ENCODE data around the gene NINJ2.

Gene NINJ2

GRCh38 chr12:574475-575128, 88.6 kb downstream of the NINJ2 start:
- no peak for TF ChIP-seq Cebpa-rat (IDR thresholded peaks at IDR 0.05)
- Histone ChIP-seq H3K9ac (no peak overlapping the region), H3K4me1 (peaks cover 44% of the 10 kb centered on the region), H3K36me3 (no peaks in the 10 kb centered on the region), H3K9me3 (no peaks in the 10 kb centered on the region), H4K20me1 (no peaks in the 10 kb centered on the region), H3K4me3 (no peak overlapping the region), H3K4me2 (peak overlapping the region; percentile 5; the same call in 1 of the 2 replicates), H3K27ac (0 out of 2 replicates have a peak overlapping the region, but pooled peaks have one; percentile 72), H3K27me3 (no peaks in the 10 kb centered on the region)

GRCh38 chr12:573232-573631, 90.0 kb downstream of the NINJ2 start:
- TF ChIP-seq Cebpa-rat (IDR thresholded peaks at IDR 0.05), result no peak
- peaks cover 49% of the 10 kb centered on the region for H3K4me1 ChIP-seq
- no peak overlapping the region for H3K9ac ChIP-seq
- no peak overlapping the region for H3K4me3 ChIP-seq
- no peaks in the 10 kb centered on the region for H4K20me1 ChIP-seq
- no peak overlapping the region for H3K4me2 ChIP-seq
- no peaks in the 10 kb centered on the region for H3K9me3 ChIP-seq
- no peaks in the 10 kb centered on the region for H3K27me3 ChIP-seq
- H3K36me3 ChIP-seq, result no peaks in the 10 kb centered on the region
- H3K27ac ChIP-seq, result no peak overlapping the region

- H3K9me3 ChIP-seq, result no peaks in the 10 kb centered on the region
- no peak overlapping the region for H3K27ac ChIP-seq
- no peak overlapping the region for H3K4me3 ChIP-seq
- no peaks in the 10 kb centered on the region for H3K27me3 ChIP-seq
- no peaks in the 10 kb centered on the region for H3K36me3 ChIP-seq
- H3K9ac ChIP-seq, result no peak overlapping the region
- H3K4me2 ChIP-seq, result no peak overlapping the region
- no peaks in the 10 kb centered on the region for H4K20me1 ChIP-seq
- H3K4me1 ChIP-seq, result peaks cover 49% of the 10 kb centered on the region
- no peak for TF ChIP-seq Cebpa-rat (IDR thresholded peaks at IDR 0.05)
These were observed 90.7 kb downstream of the NINJ2 start for GRCh38 chr12:572532-572899.

- no peaks in the 10 kb centered on the region for H4K20me1 ChIP-seq
- H3K4me3 ChIP-seq, result no peak overlapping the region
- H3K36me3 ChIP-seq, result no peaks in the 10 kb centered on the region
- H3K9me3 ChIP-seq, result no peaks in the 10 kb centered on the region
- H3K27ac ChIP-seq, result no peak overlapping the region
- no peaks in the 10 kb centered on the region for H3K27me3 ChIP-seq
- peaks cover 49% of the 10 kb centered on the region for H3K4me1 ChIP-seq
- TF ChIP-seq Cebpa-rat (IDR thresholded peaks at IDR 0.05), result no peak
- H3K4me2 ChIP-seq, result peak overlapping the region; percentile 54
- H3K9ac ChIP-seq, result peak overlapping the region; percentile 51; the same call in 1 of the 2 replicates
These were observed 91.3 kb downstream of the NINJ2 start for GRCh38 chr12:571795-572531.

GRCh38 chr12:570921-571794, 92.1 kb downstream of the NINJ2 start:
- TF ChIP-seq Cebpa-rat (IDR thresholded peaks at IDR 0.05), result no peak
- no peak overlapping the region for H3K27ac ChIP-seq
- peak overlapping the region; percentile 54 for H3K4me2 ChIP-seq
- peaks cover 43% of the 10 kb centered on the region for H3K4me1 ChIP-seq
- H3K9ac ChIP-seq, result peak overlapping the region; percentile 51; the same call in 1 of the 2 replicates
- H4K20me1 ChIP-seq, result no peaks in the 10 kb centered on the region
- H3K27me3 ChIP-seq, result no peaks in the 10 kb centered on the region
- H3K9me3 ChIP-seq, result no peaks in the 10 kb centered on the region
- no peak overlapping the region for H3K4me3 ChIP-seq
- H3K36me3 ChIP-seq, result no peaks in the 10 kb centered on the region

GRCh38 chr12:570435-570920, 92.8 kb downstream of the NINJ2 start:
- no peak overlapping the region for H3K27ac ChIP-seq
- no peaks in the 10 kb centered on the region for H3K9me3 ChIP-seq
- peak overlapping the region; percentile 94 for H3K4me2 ChIP-seq
- peak overlapping the region; percentile 66; the same call in 1 of the 2 replicates for H3K4me3 ChIP-seq
- no peaks in the 10 kb centered on the region for H4K20me1 ChIP-seq
- TF ChIP-seq Cebpa-rat (IDR thresholded peaks at IDR 0.05), result no peak
- H3K27me3 ChIP-seq, result no peaks in the 10 kb centered on the region
- no peaks in the 10 kb centered on the region for H3K36me3 ChIP-seq
- H3K4me1 ChIP-seq, result peaks cover 43% of the 10 kb centered on the region
- no peak overlapping the region for H3K9ac ChIP-seq

- Histone ChIP-seq H3K27me3 (no peaks in the 10 kb centered on the region), H3K4me3 (peak overlapping the region; percentile 66), H4K20me1 (no peaks in the 10 kb centered on the region), H3K4me1 (peaks cover 43% of the 10 kb centered on the region), H3K27ac (no peak overlapping the region), H3K9me3 (no peaks in the 10 kb centered on the region), H3K9ac (peak overlapping the region; percentile 73; the same call in 1 of the 2 replicates), H3K4me2 (peak overlapping the region; percentile 94), H3K36me3 (no peaks in the 10 kb centered on the region)
- no peak for TF ChIP-seq Cebpa-rat (IDR thresholded peaks at IDR 0.05)
These were observed 93.3 kb downstream of the NINJ2 start for GRCh38 chr12:569803-570434.

- no peak for TF ChIP-seq Cebpa-rat (IDR thresholded peaks at IDR 0.05)
- Histone ChIP-seq H4K20me1 (peaks cover under 1% of the 10 kb centered on the region; the same call in 1 of the 2 replicates), H3K36me3 (no peaks in the 10 kb centered on the region), H3K9ac (no peak overlapping the region), H3K4me1 (peaks cover 49% of the 10 kb centered on the region), H3K4me3 (no peak overlapping the region), H3K27me3 (no peaks in the 10 kb centered on the region), H3K9me3 (no peaks in the 10 kb centered on the region), H3K4me2 (peak overlapping the region; percentile 94), H3K27ac (no peak overlapping the region)
These were observed 94.1 kb downstream of the NINJ2 start for GRCh38 chr12:569091-569676.

GRCh38 chr12:568486-568885, 94.8 kb downstream of the NINJ2 start:
- no peak overlapping the region for H3K27ac ChIP-seq
- H3K4me2 ChIP-seq, result no peak overlapping the region
- H3K9me3 ChIP-seq, result no peaks in the 10 kb centered on the region
- H3K4me3 ChIP-seq, result no peak overlapping the region
- H3K4me1 ChIP-seq, result peaks cover 56% of the 10 kb centered on the region
- H3K36me3 ChIP-seq, result no peaks in the 10 kb centered on the region
- peaks cover 5% of the 10 kb centered on the region; the same call in 1 of the 2 replicates for H4K20me1 ChIP-seq
- H3K27me3 ChIP-seq, result no peaks in the 10 kb centered on the region
- TF ChIP-seq Cebpa-rat (IDR thresholded peaks at IDR 0.05), result no peak
- no peak overlapping the region for H3K9ac ChIP-seq
